Mammary epithelial cell (primary cell): ENCODE results near the gene PHLDB1.

Source experiments
- EZH2 ChIP-seq: IDR thresholded peaks from 2 replicates; pipeline ENCODE4 v1.6.1; 2012; ENCODE audit warnings: low read length, inconsistent platforms, borderline replicate concordance
- TF ChIP-seq, protein P1 (sequence below), 2 donors: IDR thresholded peaks in 1 of 2; conservative IDR thresholded peaks in 1 of 2; 2 replicates each; pipeline ENCODE4 v1.5.1; 2011 to 2012; ENCODE audit warnings: inconsistent platforms in 2 of 2, low read length in 2 of 2, mild to moderate bottlenecking in 2 of 2, control low read depth in 1 of 2, low read depth in 1 of 2; ENCODE audit not compliant: insufficient read depth in 1 of 2; ENCODE audit errors: extremely low read depth in 1 of 2

DNA sequence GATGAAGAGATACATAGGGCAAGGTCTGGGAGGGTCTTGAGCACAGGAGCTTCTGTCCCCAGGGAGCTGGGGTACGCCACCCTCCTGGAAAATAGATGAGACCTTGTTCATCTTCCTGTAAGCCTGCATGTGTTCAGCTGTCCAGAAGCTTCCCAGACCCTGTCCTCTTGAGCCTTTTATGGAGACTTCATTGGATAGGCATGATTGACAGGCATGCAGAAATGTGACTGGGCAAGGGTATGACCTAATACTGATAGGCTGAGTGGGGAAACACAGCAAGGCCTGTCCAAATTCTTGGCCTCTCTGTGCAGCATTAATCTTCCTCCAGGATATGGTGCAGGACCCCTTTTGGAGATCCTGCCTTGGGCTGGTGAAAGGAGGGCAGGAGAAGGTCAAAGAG lies 19.5 kb upstream of the PHLDB1 start:
- TF ChIP-seq, protein P1, sequence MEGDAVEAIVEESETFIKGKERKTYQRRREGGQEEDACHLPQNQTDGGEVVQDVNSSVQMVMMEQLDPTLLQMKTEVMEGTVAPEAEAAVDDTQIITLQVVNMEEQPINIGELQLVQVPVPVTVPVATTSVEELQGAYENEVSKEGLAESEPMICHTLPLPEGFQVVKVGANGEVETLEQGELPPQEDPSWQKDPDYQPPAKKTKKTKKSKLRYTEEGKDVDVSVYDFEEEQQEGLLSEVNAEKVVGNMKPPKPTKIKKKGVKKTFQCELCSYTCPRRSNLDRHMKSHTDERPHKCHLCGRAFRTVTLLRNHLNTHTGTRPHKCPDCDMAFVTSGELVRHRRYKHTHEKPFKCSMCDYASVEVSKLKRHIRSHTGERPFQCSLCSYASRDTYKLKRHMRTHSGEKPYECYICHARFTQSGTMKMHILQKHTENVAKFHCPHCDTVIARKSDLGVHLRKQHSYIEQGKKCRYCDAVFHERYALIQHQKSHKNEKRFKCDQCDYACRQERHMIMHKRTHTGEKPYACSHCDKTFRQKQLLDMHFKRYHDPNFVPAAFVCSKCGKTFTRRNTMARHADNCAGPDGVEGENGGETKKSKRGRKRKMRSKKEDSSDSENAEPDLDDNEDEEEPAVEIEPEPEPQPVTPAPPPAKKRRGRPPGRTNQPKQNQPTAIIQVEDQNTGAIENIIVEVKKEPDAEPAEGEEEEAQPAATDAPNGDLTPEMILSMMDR (conservative IDR thresholded peaks at IDR 0.05 in 1 of 2, IDR thresholded peaks at IDR 0.05 in 1 of 2; ENCODE audit: extremely low read depth in 1 of 2, insufficient read depth in 1 of 2, low read depth in 1 of 2, low read length in 2 of 2), result no peak
- no peak for TF ChIP-seq EZH2
